K562 (cell line): ENCODE measurements around the gene SNX25. TPM values are rescaled to one million over a fixed set of nuclear protein-coding genes. Genes with fewer than 3 reads are reported as not detected.

Experiments used
- ATAC-seq: fragments of 200-7000 bp; cut with Tn5 transposase; 3 replicates; pipeline ENCODE4 v1.9.1; 2020; ENCODE audit warnings: moderate library complexity
- BruUV-seq: library from RNA; stranded (reverse); fragments of 400-500 nt; replicated peaks from 2 replicates; lab custom pipeline; 2021; lab: Mats Ljungman, UMichigan
- CTCF ChIA-PET: fragments of 300-600 bp; formaldehyde crosslinking; extraction: SDS; loops from one replicate; lab custom pipeline; 2021; ENCODE audit warnings: low intra/inter-chr PET ratio; lab: Yijun Ruan, JAX
- POLR2A ChIA-PET: fragments of 300-600, 350-650 bp; sonication (Branson Sonifier 250); formaldehyde crosslinking; extraction: SDS; loops from one replicate; lab custom pipeline; 2021; ENCODE audit warnings: antibody characterized with exemption, inconsistent platforms; lab: Yijun Ruan, JAX
- DNase-seq, 4 experiments: peaks; one replicate each; pipeline versions ENCODE4 v3.0.0 to v3.0.0-alpha.2; 2011 to 2018; ENCODE audit warnings: low spot score in 3 of 4, mixed read lengths in 3 of 4; ENCODE audit errors: extremely low read depth in 1 of 4
- FAIRE-seq: peaks from 2 replicates; lab custom pipeline; 2011; peaks lifted over from hg19 to GRCh38; lab: Jason Lieb, UNC
- H2AFZ ChIP-seq: 2 replicates; pipeline ENCODE4 v1.6.0; 2011; ENCODE audit warnings: low read depth, low read length, control low read depth, inconsistent platforms
- H3K27ac ChIP-seq: fragments of 200-600 bp; 3 replicates; pipeline ENCODE4 v1.8.0; 2011; ENCODE audit warnings: low read depth, mild to moderate bottlenecking, control low read depth, inconsistent platforms, low read length, moderate library complexity, mixed read lengths; ENCODE audit errors: extremely low read depth
- H3K27me3 ChIP-seq, 2 experiments: fragments of 300-600 bp in 1 of 2; 2 replicates in 1 of 2; 3 replicates in 1 of 2; pipeline versions ENCODE4 v1.6.0 to v1.8.0; 2011; ENCODE audit warnings: inconsistent platforms in 2 of 2, low read length in 2 of 2, mild to moderate bottlenecking in 1 of 2, mixed read lengths in 1 of 2, moderate library complexity in 1 of 2; ENCODE audit not compliant: control insufficient read depth in 2 of 2, insufficient read depth in 2 of 2
- H3K36me3 ChIP-seq: fragments of 300-600 bp; 3 replicates; pipeline ENCODE4 v1.8.0; 2011; ENCODE audit warnings: mild to moderate bottlenecking, low read length, inconsistent platforms; ENCODE audit not compliant: control insufficient read depth, insufficient read depth
- H3K4me1 ChIP-seq, 2 experiments: fragments of 200-600 bp in 1 of 2; replicated peaks in 1 of 2; 2 replicates in 1 of 2; 3 replicates in 1 of 2; pipeline versions ENCODE4 v1.5.1 to v1.8.0; 2011; ENCODE audit warnings: inconsistent platforms in 2 of 2, low read length in 2 of 2, mild to moderate bottlenecking in 1 of 2, mixed read lengths in 1 of 2, moderate library complexity in 1 of 2; ENCODE audit not compliant: control insufficient read depth in 2 of 2, insufficient read depth in 2 of 2
- H3K4me2 ChIP-seq: 2 replicates; pipeline ENCODE4 v1.6.1; 2011; ENCODE audit warnings: low read length, control low read depth, inconsistent platforms, mixed read lengths; ENCODE audit not compliant: insufficient read depth
- H3K4me3 ChIP-seq: fragments of 200-600 bp; sonication (generic), shearing (Covaris generic); 2 replicates; pipeline ENCODE4 v1.5.1; 2016; ENCODE audit warnings: control low read depth, inconsistent platforms
- H3K79me2 ChIP-seq: fragments of 200-600 bp; 3 replicates; pipeline ENCODE4 v1.8.0; 2011; ENCODE audit warnings: low read length, inconsistent platforms; ENCODE audit not compliant: control insufficient read depth, insufficient read depth
- H3K9ac ChIP-seq, 2 experiments: 2 replicates each; pipeline versions ENCODE4 v1.6.0 to v1.6.1; 2011; ENCODE audit warnings: low read depth in 2 of 2, low read length in 2 of 2, control low read depth in 1 of 2, inconsistent platforms in 1 of 2, mild to moderate bottlenecking in 1 of 2, mixed read lengths in 1 of 2; ENCODE audit not compliant: insufficient read depth in 1 of 2
- H3K9me1 ChIP-seq: one replicate; pipeline ENCODE4 v1.6.0; 2011; ENCODE audit warnings: inconsistent platforms, mild to moderate bottlenecking, low read length, moderate library complexity; ENCODE audit not compliant: control insufficient read depth, insufficient read depth
- H3K9me3 ChIP-seq: replicated peaks from 2 replicates; pipeline ENCODE4 v1.5.1; 2011; ENCODE audit warnings: low read depth, low read length, inconsistent platforms; ENCODE audit not compliant: control insufficient read depth, insufficient read depth
- H4K20me1 ChIP-seq: replicated peaks from 2 replicates; pipeline ENCODE4 v1.6.1; 2011; ENCODE audit warnings: low read length, inconsistent platforms, mixed read lengths; ENCODE audit not compliant: control insufficient read depth, insufficient read depth
- BCL6 ChIP-seq: fragments of 250-450 bp; sonication (Bioruptor Pico); IDR thresholded peaks from 2 replicates; pipeline ENCODE4 v1.4.0; 2020
- CBX2 ChIP-seq: fragments of 200-600 bp; sonication (generic); IDR thresholded peaks from one replicate; pipeline ENCODE4 v1.6.1; 2012; ENCODE audit warnings: mild to moderate bottlenecking, low read length, inconsistent platforms; ENCODE audit not compliant: insufficient read depth, poor library complexity, severe bottlenecking
- E4F1 ChIP-seq: fragments of 250-450 bp; sonication (Bioruptor Pico); IDR thresholded peaks from 2 replicates; pipeline ENCODE4 v1.5.0; 2021; ENCODE audit warnings: mild to moderate bottlenecking, borderline replicate concordance
- GTF2A2 ChIP-seq: IDR thresholded peaks from 2 replicates; pipeline ENCODE4 v1.6.1; 2016; ENCODE audit warnings: mild to moderate bottlenecking, missing genetic modification characterization, missing compliant biosample characterization
- HMGN3 ChIP-seq: IDR thresholded peaks from 2 replicates; pipeline ENCODE4 v1.6.1; 2011; ENCODE audit warnings: borderline replicate concordance, low read depth, mild to moderate bottlenecking, mixed read lengths, low read length; ENCODE audit not compliant: insufficient read length; ENCODE audit errors: extremely low read depth
- KLF13 ChIP-seq: fragments of 450-650 bp; IDR thresholded peaks from 2 replicates; pipeline ENCODE4 v1.6.1; 2016; ENCODE audit warnings: missing genetic modification characterization, low read depth, mild to moderate bottlenecking, missing compliant biosample characterization, moderate library complexity, borderline replicate concordance
- LEF1 ChIP-seq: fragments of 450-650 bp; IDR thresholded peaks from 2 replicates; pipeline ENCODE4 v1.6.1; 2016; ENCODE audit warnings: mild to moderate bottlenecking
- PATZ1 ChIP-seq: fragments of 250-450 bp; sonication (Bioruptor Pico); IDR thresholded peaks from 2 replicates; pipeline ENCODE4 v1.5.0; 2020; ENCODE audit warnings: mild to moderate bottlenecking, borderline replicate concordance
- RB1 ChIP-seq: fragments of 450-650 bp; IDR thresholded peaks from 2 replicates; pipeline ENCODE4 v1.6.1; 2017; ENCODE audit warnings: low read depth, mild to moderate bottlenecking
- SLC30A9 ChIP-seq: fragments of 250-450 bp; sonication (Bioruptor Pico); IDR thresholded peaks from 2 replicates; pipeline ENCODE4 v1.8.0; 2022; ENCODE audit warnings: mild to moderate bottlenecking, moderate library complexity
- ZBTB9 ChIP-seq: fragments of 450-650 bp; formaldehyde crosslinking; IDR thresholded peaks from 2 replicates; pipeline ENCODE4 v1.4.0; 2020; ENCODE audit warnings: mild to moderate bottlenecking, moderate library complexity
- ZNF717 ChIP-seq: fragments of 250-450 bp; sonication (Bioruptor Pico); IDR thresholded peaks from 2 replicates; pipeline ENCODE4 v1.5.0; 2021
- ZNF764 ChIP-seq: fragments of 250-450 bp; sonication (Bioruptor Pico); IDR thresholded peaks from 2 replicates; pipeline ENCODE4 v1.4.0; 2020; ENCODE audit warnings: low read depth, mild to moderate bottlenecking, moderate library complexity
- WGBS: fragments of 100-300 bp; shearing (Covaris generic); methylation state at CpG from one replicate; pipeline ENCODE4 v1.1.6; 2016; ENCODE audit warnings: low coverage, mixed read lengths; ENCODE audit not compliant: insufficient coverage; ENCODE audit errors: missing lambda C conversion rate; 5-methylcytosine and 5-hydroxymethylcytosine counted together
- in situ Hi-C: fragments of 300-500 bp; cut with MboI; formaldehyde crosslinking; loops from 4 replicates; pipeline ENCODE4 v1.15.0; 2018; ENCODE audit warnings: inconsistent platforms, mixed read lengths
- intact Hi-C: fragments of 100-400 bp; cut with micrococcal nuclease; formaldehyde crosslinking; loops from 2 replicates; pipeline ENCODE4 v1.14.2; 2022
- polyA plus RNA-seq, 8 experiments: library from polyadenylated mRNA; depleted of rRNA in 4 of 8; stranded (reverse) in 5 of 8; unstranded in 3 of 8; fragments of >200 nt; fragmentation: Nextera tagmentation in 2 of 8; fragmentation: Illumina TruSeq in 1 of 8; extraction: Ambion mirVana in 2 of 8; extraction: Trizol in 1 of 8; gene quantifications; 2 replicates each; pipeline versions ENCODE4 v1.2.1 to v1.2.3, GENCODE V29; 2011 to 2014; ENCODE audit warnings: inconsistent platforms in 1 of 8, missing spikeins in 1 of 8
- total RNA-seq, 7 experiments: library from RNA; depleted of rRNA in 6 of 7; stranded (reverse); fragments of >200 nt in 6 of 7; fragmentation: Illumina TruSeq in 2 of 7; extraction: Trizol in 2 of 7; gene quantifications; 2 replicates each; pipeline versions ENCODE4 v1.2.1 to v1.2.3, GENCODE V29; 2011 to 2021; ENCODE audit warnings: low replicate concordance in 1 of 7
- TF ChIP-seq, protein P1 (sequence below): conservative IDR thresholded peaks from 2 replicates; pipeline ENCODE4 v1.6.1; 2011; ENCODE audit warnings: low read depth, mild to moderate bottlenecking, low read length; ENCODE audit not compliant: control insufficient read depth

SNX25 gene
- total and polyA plus RNA-seq, 9 of the 15 experiments (the other 6 are each of a cell fraction or from before 2014, with no cell fraction given) = 2.5 to 23.4 (median 13.3) TPM

- TF ChIP-seq PATZ1 = no peak
These were observed 142.8 kb downstream of the SNX25 start (continued) for GRCh38 chr4:185352202-185352601.

DNA sequence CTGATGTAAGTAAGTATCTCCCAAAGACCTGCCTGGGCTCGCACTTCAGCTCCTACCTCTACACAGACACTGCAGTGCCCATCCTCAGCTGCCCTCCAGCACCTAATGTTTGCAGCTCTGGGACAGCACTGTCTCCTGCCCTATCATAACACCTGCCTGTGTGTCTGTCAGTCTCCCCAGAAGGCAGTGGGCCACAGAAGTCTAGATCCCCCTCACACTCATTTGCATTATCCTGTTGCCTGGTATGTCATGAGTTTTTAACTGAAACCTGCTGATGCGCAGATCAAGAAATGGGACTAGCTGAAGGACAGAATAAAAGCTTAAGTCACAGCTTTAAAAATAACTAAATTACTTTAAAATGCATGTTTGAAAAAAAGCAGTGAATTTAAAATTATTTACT, 143.3 kb downstream of the SNX25 start:
- no peak overlapping the region for H3K9ac ChIP-seq
- H3K4me3 ChIP-seq = no peak overlapping the region
- no peak overlapping the region for H3K4me2 ChIP-seq
- in situ Hi-C loops = no loop called here
- no peaks in the 10 kb centered on the region for H3K27me3 ChIP-seq
- DNase-seq (no peak), FAIRE-seq (no peak), ATAC-seq (no peak)
- peaks cover 2% of the 10 kb centered on the region; the same call in 1 of the 3 replicates for H3K36me3 ChIP-seq
- H3K27ac ChIP-seq = no peak overlapping the region
- no peaks in the 10 kb centered on the region for H3K9me1 ChIP-seq
- intact Hi-C loops = no loop called here
- H3K79me2 ChIP-seq = no peaks in the 10 kb centered on the region
- WGBS = 78% methylated on average over 2 of the region's 2 CpGs
- BruUV-seq = no TSS peak
- H4K20me1 ChIP-seq = no peaks in the 10 kb centered on the region
- H2AFZ ChIP-seq = no peak overlapping the region
- ChIA-PET CTCF (no interaction called here), POLR2A (no interaction called here)
- H3K4me1 ChIP-seq = peaks cover 5 to 10% of the 10 kb centered on the region in 2 experiments
- H3K9me3 ChIP-seq = no peaks in the 10 kb centered on the region
- TF ChIP-seq BCL6 (CRISPR knock-in tag) (no peak), KLF13 (tag) (no peak), SLC30A9 (no peak), ZBTB9 (CRISPR knock-in tag) (no peak), RB1 (no peak), ZNF764 (CRISPR knock-in tag) (no peak), ZNF717 (no peak), E4F1 (CRISPR knock-in tag) (no peak), LEF1 (no peak), GTF2A2 (tag) (no peak), CBX2 (no peak), HMGN3 (no peak)
- TF ChIP-seq, protein P1, sequence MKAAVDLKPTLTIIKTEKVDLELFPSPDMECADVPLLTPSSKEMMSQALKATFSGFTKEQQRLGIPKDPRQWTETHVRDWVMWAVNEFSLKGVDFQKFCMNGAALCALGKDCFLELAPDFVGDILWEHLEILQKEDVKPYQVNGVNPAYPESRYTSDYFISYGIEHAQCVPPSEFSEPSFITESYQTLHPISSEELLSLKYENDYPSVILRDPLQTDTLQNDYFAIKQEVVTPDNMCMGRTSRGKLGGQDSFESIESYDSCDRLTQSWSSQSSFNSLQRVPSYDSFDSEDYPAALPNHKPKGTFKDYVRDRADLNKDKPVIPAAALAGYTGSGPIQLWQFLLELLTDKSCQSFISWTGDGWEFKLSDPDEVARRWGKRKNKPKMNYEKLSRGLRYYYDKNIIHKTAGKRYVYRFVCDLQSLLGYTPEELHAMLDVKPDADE = no peak
